ENCODE results near the gene PITPNB.

The PITPNB gene

DNA sequence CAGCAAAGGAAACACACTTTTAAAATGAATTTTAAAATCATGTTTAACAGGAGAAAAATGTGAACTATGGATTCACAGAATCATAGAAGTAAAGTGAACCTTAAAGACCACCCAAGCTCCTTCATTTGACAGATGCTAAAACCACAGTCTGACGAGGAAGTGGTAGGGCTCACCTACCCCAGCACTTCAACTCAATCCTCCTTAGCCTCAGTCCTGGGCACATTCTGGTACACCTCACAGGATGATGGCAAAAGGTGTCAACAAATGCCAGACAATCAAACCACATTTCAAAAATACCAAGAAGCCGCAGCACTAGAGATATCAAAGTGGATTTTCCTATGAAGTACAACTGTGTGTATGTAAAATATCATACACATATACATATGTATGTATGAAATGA, 43.1 kb downstream of the PITPNB start:
- no peak overlapping the region for H3K4me2 ChIP-seq (ENCODE audit: low read length)
- H3K4me1 ChIP-seq (ENCODE audit: control insufficient read depth, insufficient read depth, low read length), result peaks cover 11% of the 10 kb centered on the region
- no peak overlapping the region for H3K4me3 ChIP-seq (ENCODE audit: low read length)
- peaks cover 53% of the 10 kb centered on the region for H3K36me3 ChIP-seq (ENCODE audit: insufficient read depth, low read length)
- no peaks in the 10 kb centered on the region for H3K9me3 ChIP-seq (replicated peaks; ENCODE audit: low read length)
- no peak overlapping the region for H3K9ac ChIP-seq (ENCODE audit: low read depth, low read length)
- no peaks in the 10 kb centered on the region for H3K27me3 ChIP-seq (ENCODE audit: control insufficient read depth, insufficient read depth, low read length)

DNA sequence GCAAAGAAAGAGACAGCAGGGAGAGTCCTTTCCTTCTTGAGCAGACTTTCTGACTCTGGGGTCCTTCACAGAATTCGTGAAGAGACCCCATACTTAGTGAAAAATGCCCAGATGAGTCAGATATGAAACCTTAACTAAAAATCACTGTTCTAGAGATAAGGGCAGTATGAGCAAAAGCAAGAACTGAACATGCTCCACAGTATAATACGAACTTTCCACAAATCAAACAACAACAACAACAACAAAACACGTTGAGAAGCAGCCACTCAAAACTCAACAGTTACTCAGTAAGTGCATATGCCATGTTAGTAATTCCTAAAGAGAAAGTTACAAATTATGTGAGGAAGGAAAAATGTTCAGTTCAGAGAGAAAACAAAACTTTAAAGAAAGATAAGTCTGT, 44.3 kb downstream of the PITPNB start:
- Histone ChIP-seq H3K36me3 (ENCODE audit: insufficient read depth, low read length) (peaks cover 65% of the 10 kb centered on the region), H3K9ac (ENCODE audit: low read depth, low read length) (no peak overlapping the region), H3K4me3 (ENCODE audit: low read length) (no peak overlapping the region), H3K4me1 (ENCODE audit: control insufficient read depth, insufficient read depth, low read length) (peaks cover 10% of the 10 kb centered on the region), H3K9me3 (replicated peaks; ENCODE audit: low read length) (no peaks in the 10 kb centered on the region), H3K4me2 (ENCODE audit: low read length) (no peak overlapping the region), H3K27me3 (ENCODE audit: control insufficient read depth, insufficient read depth, low read length) (no peaks in the 10 kb centered on the region)

- Histone ChIP-seq H3K27me3 (ENCODE audit: control insufficient read depth, insufficient read depth, low read length) (no peaks in the 10 kb centered on the region), H3K36me3 (ENCODE audit: insufficient read depth, low read length) (peaks cover 69% of the 10 kb centered on the region), H3K9ac (ENCODE audit: low read depth, low read length) (no peak overlapping the region), H3K4me1 (ENCODE audit: control insufficient read depth, insufficient read depth, low read length) (peaks cover 10% of the 10 kb centered on the region), H3K4me2 (ENCODE audit: low read length) (no peak overlapping the region), H3K4me3 (ENCODE audit: low read length) (no peak overlapping the region), H3K9me3 (replicated peaks; ENCODE audit: low read length) (no peaks in the 10 kb centered on the region)
Measured at GRCh38 chr22:27874185-27874584, 44.9 kb downstream of the PITPNB start.

DNA sequence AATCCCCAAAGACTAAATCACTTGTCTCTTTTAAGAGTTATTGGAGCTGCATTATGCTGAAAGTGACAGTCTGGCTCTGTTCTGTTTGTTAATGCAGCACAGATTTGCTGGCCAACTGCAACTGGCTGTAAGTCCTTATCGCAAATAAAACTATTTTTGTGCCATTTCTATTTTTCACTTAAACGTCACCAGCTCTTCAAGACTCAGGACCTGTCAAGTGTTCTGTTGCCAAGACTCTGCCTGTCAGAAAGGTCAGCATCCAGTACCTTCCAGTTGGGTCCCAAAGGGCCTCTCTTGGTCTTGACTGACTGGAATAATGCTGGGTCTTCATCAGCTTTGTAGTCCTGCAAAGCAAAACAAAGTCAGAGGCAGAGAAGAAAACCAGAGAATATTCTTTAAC, 45.6 kb downstream of the PITPNB start:
- H3K4me2 ChIP-seq (ENCODE audit: low read length), result no peak overlapping the region
- H3K4me3 ChIP-seq (ENCODE audit: low read length), result no peak overlapping the region
- peaks cover 69% of the 10 kb centered on the region for H3K36me3 ChIP-seq (ENCODE audit: insufficient read depth, low read length)
- H3K27me3 ChIP-seq (ENCODE audit: control insufficient read depth, insufficient read depth, low read length), result no peaks in the 10 kb centered on the region
- peaks cover 10% of the 10 kb centered on the region for H3K4me1 ChIP-seq (ENCODE audit: control insufficient read depth, insufficient read depth, low read length)
- no peaks in the 10 kb centered on the region for H3K9me3 ChIP-seq (replicated peaks; ENCODE audit: low read length)
- H3K9ac ChIP-seq (ENCODE audit: low read depth, low read length), result no peak overlapping the region

DNA sequence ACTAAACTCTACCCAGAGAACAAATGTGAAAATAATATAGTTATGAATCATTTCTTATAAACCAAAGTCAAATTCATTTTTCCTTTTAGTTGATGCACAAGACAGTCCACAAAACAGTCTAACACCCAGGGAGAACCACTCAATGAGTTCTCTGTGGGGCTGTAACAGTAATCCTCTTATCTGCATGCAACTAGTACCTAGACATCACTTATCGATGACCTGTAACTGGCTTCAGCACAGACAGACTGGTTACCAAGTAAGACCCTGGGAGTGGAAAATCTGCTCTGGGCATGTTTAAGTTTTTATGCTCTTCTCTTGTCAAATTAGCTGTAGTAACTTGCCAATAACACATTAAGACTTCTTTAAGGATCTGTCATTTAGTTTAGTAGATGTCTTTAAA, 46.6 kb downstream of the PITPNB start:
- Histone ChIP-seq H3K9me3 (replicated peaks; ENCODE audit: low read length) (no peaks in the 10 kb centered on the region), H3K27me3 (ENCODE audit: control insufficient read depth, insufficient read depth, low read length) (no peaks in the 10 kb centered on the region), H3K9ac (ENCODE audit: low read depth, low read length) (no peak overlapping the region), H3K4me2 (ENCODE audit: low read length) (no peak overlapping the region), H3K36me3 (ENCODE audit: insufficient read depth, low read length) (peaks cover 66% of the 10 kb centered on the region), H3K4me1 (ENCODE audit: control insufficient read depth, insufficient read depth, low read length) (peaks cover 16% of the 10 kb centered on the region), H3K4me3 (ENCODE audit: low read length) (no peak overlapping the region)

DNA sequence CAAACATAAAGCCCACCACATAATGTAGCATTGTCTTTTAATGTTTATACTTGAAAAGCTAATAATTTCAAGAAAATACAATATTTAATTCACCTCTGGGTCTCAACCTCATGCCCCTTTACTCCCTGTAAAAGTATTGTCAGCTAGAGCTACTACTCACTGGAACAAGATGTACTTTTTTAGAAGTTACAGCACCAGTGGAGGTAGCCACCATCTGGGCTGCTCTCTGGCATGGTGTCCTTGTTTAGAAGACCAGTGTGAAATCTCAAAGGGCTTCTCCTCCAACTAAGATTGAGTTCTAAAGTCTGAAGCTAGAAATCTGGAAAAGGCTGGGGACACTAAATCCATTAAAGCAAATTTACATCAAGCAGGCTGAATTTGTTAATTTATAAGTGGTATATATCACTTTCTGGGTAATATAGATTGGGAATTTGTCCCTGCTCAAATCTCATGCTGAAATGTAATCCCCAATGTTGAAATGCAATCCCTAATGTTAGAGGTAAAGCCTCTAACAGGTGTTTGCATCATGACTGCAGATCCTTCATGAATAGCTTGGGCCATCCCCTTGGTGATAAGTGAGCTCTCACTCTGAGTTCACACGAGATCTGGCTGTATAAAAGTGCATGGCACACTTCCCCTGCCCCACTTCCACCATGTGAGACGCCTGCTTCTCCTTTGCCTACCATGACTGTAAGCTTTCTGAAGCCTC, 47.6 kb downstream of the PITPNB start:
- H3K9me3 ChIP-seq (replicated peaks; ENCODE audit: low read length), result no peaks in the 10 kb centered on the region
- H3K9ac ChIP-seq (ENCODE audit: low read depth, low read length), result no peak overlapping the region
- no peaks in the 10 kb centered on the region for H3K27me3 ChIP-seq (ENCODE audit: control insufficient read depth, insufficient read depth, low read length)
- H3K4me1 ChIP-seq (ENCODE audit: control insufficient read depth, insufficient read depth, low read length), result peaks cover 21% of the 10 kb centered on the region
- peaks cover 66% of the 10 kb centered on the region for H3K36me3 ChIP-seq (ENCODE audit: insufficient read depth, low read length)
- H3K4me3 ChIP-seq (ENCODE audit: low read length), result no peak overlapping the region
- no peak overlapping the region for H3K4me2 ChIP-seq (ENCODE audit: low read length)

- H3K4me1 ChIP-seq (ENCODE audit: control insufficient read depth, insufficient read depth, low read length), result peaks cover 29% of the 10 kb centered on the region
- H3K36me3 ChIP-seq (ENCODE audit: insufficient read depth, low read length), result peaks cover 56% of the 10 kb centered on the region
- no peaks in the 10 kb centered on the region for H3K27me3 ChIP-seq (ENCODE audit: control insufficient read depth, insufficient read depth, low read length)
- no peak overlapping the region for H3K4me2 ChIP-seq (ENCODE audit: low read length)
- H3K9me3 ChIP-seq (replicated peaks; ENCODE audit: low read length), result no peaks in the 10 kb centered on the region
- no peak overlapping the region for H3K9ac ChIP-seq (ENCODE audit: low read depth, low read length)
- no peak overlapping the region for H3K4me3 ChIP-seq (ENCODE audit: low read length)
Measured at GRCh38 chr22:27870234-27871191, 48.5 kb downstream of the PITPNB start.

DNA sequence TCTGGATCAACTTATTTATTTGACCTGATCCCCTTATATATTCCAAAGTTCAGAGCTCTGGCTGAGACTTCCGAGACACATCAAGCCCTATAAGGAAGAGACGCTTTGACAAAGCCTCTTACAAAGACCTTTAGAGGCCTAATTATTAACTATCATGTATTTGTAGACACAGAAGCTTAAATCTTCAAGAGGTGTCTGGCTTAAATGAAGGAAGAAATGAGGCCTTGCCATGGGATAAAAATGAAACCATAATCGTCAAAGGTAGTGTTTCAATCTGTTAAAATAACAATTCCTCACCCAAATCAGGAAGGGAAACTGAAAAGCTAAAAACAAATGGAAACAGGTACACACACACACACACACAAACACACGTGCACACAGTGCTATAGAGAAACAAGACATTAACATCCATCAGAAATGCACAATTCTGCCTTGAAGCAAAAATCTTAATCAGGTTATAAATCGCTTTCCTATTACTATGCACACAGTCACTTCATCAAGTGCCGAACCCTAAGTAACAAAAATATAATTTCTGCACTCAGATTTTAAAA, 50.2 kb downstream of the PITPNB start:
- H3K4me1 ChIP-seq (ENCODE audit: control insufficient read depth, insufficient read depth, low read length), result peaks cover 33% of the 10 kb centered on the region
- no peak overlapping the region for H3K9ac ChIP-seq (ENCODE audit: low read depth, low read length)
- no peaks in the 10 kb centered on the region for H3K9me3 ChIP-seq (replicated peaks; ENCODE audit: low read length)
- no peak overlapping the region for H3K4me3 ChIP-seq (ENCODE audit: low read length)
- H3K27me3 ChIP-seq (ENCODE audit: control insufficient read depth, insufficient read depth, low read length), result no peaks in the 10 kb centered on the region
- H3K4me2 ChIP-seq (ENCODE audit: low read length), result no peak overlapping the region
- H3K36me3 ChIP-seq (ENCODE audit: insufficient read depth, low read length), result peaks cover 49% of the 10 kb centered on the region

DNA sequence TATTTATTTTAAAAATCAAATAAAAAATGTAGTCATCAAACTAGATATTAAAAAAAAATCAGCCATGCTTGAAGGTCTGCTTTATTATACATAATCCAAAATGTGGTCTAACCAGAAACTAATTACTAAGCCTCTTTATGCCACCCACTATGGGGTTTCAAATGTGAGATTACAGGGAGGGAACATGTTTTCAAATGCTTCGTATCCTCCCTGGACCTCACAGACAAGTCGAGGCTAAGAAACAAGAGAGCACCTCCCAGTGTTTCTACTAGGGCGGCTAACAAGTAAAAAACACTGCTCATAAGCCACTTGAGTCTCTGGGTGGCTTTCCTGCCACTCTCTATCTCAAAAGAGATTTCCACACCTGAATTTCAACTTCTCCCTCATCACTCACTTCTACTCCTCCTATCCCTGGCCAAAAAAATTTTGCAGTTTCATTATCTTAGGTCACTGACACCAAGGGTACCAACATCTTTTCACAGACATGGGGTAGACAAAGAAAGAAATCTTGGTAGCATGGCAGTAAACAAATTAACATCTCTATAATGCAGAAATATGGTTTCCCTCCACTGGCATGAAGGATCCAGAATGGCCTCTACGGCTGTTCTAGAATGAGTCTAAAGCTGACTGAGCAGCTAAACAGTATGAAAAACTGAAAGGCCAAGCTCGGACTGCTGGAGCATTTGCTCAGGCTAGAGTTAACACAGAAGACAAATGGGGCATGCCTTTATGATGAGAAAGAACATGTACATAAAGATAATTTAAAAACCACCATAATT, 50.9 kb downstream of the PITPNB start:
- Histone ChIP-seq H3K9ac (ENCODE audit: low read depth, low read length) (no peak overlapping the region), H3K27me3 (ENCODE audit: control insufficient read depth, insufficient read depth, low read length) (no peaks in the 10 kb centered on the region), H3K4me2 (ENCODE audit: low read length) (no peak overlapping the region), H3K4me1 (ENCODE audit: control insufficient read depth, insufficient read depth, low read length) (peaks cover 33% of the 10 kb centered on the region), H3K9me3 (replicated peaks; ENCODE audit: low read length) (no peaks in the 10 kb centered on the region), H3K4me3 (ENCODE audit: low read length) (no peak overlapping the region), H3K36me3 (ENCODE audit: insufficient read depth, low read length) (peaks cover 43% of the 10 kb centered on the region)

DNA sequence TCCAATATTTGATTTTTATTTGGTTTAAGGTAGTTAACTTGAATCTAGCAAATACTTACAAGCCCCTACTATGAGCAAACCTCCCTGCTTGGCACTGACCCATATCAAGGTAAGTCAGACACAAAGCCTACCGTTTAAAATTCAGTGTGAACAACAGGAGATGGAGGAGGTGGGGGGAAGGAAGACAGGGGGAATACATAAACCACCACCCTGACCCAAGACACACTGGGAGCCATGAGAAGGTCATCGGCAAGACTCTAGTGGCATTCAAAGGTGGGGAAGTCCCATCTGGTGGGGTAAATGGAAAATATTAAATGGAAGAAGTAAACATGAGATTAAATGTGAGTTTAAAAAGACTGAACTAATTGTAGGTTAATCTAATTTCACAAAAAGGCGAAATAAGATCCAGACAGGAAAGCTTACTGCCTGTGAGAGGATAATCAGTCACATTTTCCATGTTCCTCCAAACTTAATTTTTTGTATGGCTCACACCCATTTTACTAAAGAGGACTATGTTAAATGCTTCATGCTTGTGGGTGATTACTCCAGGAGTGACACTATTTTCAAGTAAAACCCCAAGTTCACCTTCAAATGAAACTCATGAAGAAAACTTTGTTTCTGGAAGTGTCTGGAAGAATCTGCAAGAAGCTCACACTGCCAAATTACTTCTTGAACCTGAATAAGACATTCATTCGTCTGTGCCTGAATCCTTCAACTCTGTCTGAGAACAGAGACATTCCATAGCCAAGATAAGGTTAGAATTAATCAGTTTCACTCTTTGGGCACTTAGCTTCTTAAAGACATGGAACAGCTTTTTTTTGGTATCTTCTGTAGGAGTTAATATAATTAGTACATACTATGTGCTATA, 51.7 kb downstream of the PITPNB start:
- Histone ChIP-seq H3K36me3 (ENCODE audit: insufficient read depth, low read length) (peaks cover 39% of the 10 kb centered on the region), H3K4me2 (ENCODE audit: low read length) (peak overlapping the region; percentile 66), H3K27me3 (ENCODE audit: control insufficient read depth, insufficient read depth, low read length) (no peaks in the 10 kb centered on the region), H3K9me3 (replicated peaks; ENCODE audit: low read length) (no peaks in the 10 kb centered on the region), H3K4me3 (ENCODE audit: low read length) (no peak overlapping the region), H3K4me1 (ENCODE audit: control insufficient read depth, insufficient read depth, low read length) (peaks cover 33% of the 10 kb centered on the region), H3K9ac (ENCODE audit: low read depth, low read length) (peak overlapping the region; percentile 74)
